ENCODE measurements around the gene TADA2B.

The TADA2B gene

GRCh38 chr4:7017446-7018048 is 25.6 kb upstream of the TADA2B start:
- no peak overlapping the region for H2AFZ ChIP-seq (ENCODE audit: low read length, unreplicated experiment)
- H3K27ac ChIP-seq (ENCODE audit: low read depth, low read length): no peak overlapping the region
- H3K36me3 ChIP-seq (ENCODE audit: insufficient read depth, low read length): peaks cover 15% of the 10 kb centered on the region; the same call in 1 of the 2 replicates
- no peak overlapping the region for H3K4me3 ChIP-seq (ENCODE audit: low read depth, low read length)
- no peaks in the 10 kb centered on the region for H3K27me3 ChIP-seq (ENCODE audit: insufficient read depth, low read length)
- H3K79me2 ChIP-seq (ENCODE audit: control insufficient read depth, insufficient read depth, low read length, unreplicated experiment): no peaks in the 10 kb centered on the region
- H3K4me1 ChIP-seq (ENCODE audit: control insufficient read depth, insufficient read depth, low read length, unreplicated experiment): peaks cover 16% of the 10 kb centered on the region

- Histone ChIP-seq H3K27me3 (ENCODE audit: insufficient read depth, low read length) (no peaks in the 10 kb centered on the region), H3K79me2 (ENCODE audit: control insufficient read depth, insufficient read depth, low read length, unreplicated experiment) (peaks cover 2% of the 10 kb centered on the region), H3K4me3 (ENCODE audit: low read depth, low read length) (no peak overlapping the region), H3K27ac (ENCODE audit: low read depth, low read length) (no peak overlapping the region), H3K4me1 (ENCODE audit: control insufficient read depth, insufficient read depth, low read length, unreplicated experiment) (peaks cover 23% of the 10 kb centered on the region), H2AFZ (ENCODE audit: low read length, unreplicated experiment) (no peak overlapping the region), H3K36me3 (ENCODE audit: insufficient read depth, low read length) (peaks cover 15% of the 10 kb centered on the region; the same call in 1 of the 2 replicates)
These were observed 24.9 kb upstream of the TADA2B start for GRCh38 chr4:7018281-7018680.

- Histone ChIP-seq H3K36me3 (ENCODE audit: insufficient read depth, low read length) (0 out of 2 replicates have a peak, but pooled peaks cover 9% of the 10 kb centered on the region), H2AFZ (ENCODE audit: low read length, unreplicated experiment) (no peak overlapping the region), H3K4me1 (ENCODE audit: control insufficient read depth, insufficient read depth, low read length, unreplicated experiment) (peaks cover 23% of the 10 kb centered on the region), H3K4me3 (ENCODE audit: low read depth, low read length) (no peak overlapping the region), H3K79me2 (ENCODE audit: control insufficient read depth, insufficient read depth, low read length, unreplicated experiment) (peaks cover 4% of the 10 kb centered on the region), H3K27me3 (ENCODE audit: insufficient read depth, low read length) (no peaks in the 10 kb centered on the region), H3K27ac (ENCODE audit: low read depth, low read length) (no peak overlapping the region)
These were observed 23.8 kb upstream of the TADA2B start for GRCh38 chr4:7019367-7019766.

DNA sequence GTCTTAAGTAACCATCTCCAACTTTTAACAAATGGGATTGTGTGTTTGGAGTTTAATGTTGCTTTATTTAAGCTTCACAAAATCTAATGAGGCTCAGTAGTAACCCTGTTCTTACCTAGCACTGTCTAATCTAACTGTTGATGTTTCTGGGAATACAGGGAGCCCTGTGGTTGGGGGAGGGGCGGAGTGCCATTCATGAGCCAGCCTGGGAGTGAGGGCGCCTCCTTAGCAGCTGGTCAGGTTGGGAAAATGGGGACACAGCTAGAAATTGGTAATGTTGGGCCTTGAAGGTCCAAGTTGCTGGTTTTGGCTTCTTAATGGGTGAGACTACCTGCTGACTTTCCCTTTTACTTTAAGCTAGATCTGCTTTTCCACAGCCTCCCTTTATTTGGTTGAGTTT is 22.9 kb upstream of the TADA2B start:
- peak overlapping the region; percentile 2; the same call in 1 of the 2 replicates for H3K27ac ChIP-seq (ENCODE audit: low read depth, low read length)
- H3K4me1 ChIP-seq (ENCODE audit: control insufficient read depth, insufficient read depth, low read length, unreplicated experiment): peaks cover 23% of the 10 kb centered on the region
- H3K4me3 ChIP-seq (ENCODE audit: low read depth, low read length): no peak overlapping the region
- H3K27me3 ChIP-seq (ENCODE audit: insufficient read depth, low read length): no peaks in the 10 kb centered on the region
- H3K79me2 ChIP-seq (ENCODE audit: control insufficient read depth, insufficient read depth, low read length, unreplicated experiment): peaks cover 4% of the 10 kb centered on the region
- 0 out of 2 replicates have a peak, but pooled peaks cover 6% of the 10 kb centered on the region for H3K36me3 ChIP-seq (ENCODE audit: insufficient read depth, low read length)
- no peak overlapping the region for H2AFZ ChIP-seq (ENCODE audit: low read length, unreplicated experiment)

GRCh38 chr4:7020856-7021255 is 22.3 kb upstream of the TADA2B start:
- H3K27ac ChIP-seq (ENCODE audit: low read depth, low read length): no peak overlapping the region
- 0 out of 2 replicates have a peak, but pooled peaks cover 6% of the 10 kb centered on the region for H3K36me3 ChIP-seq (ENCODE audit: insufficient read depth, low read length)
- no peak overlapping the region for H3K4me3 ChIP-seq (ENCODE audit: low read depth, low read length)
- no peak overlapping the region for H2AFZ ChIP-seq (ENCODE audit: low read length, unreplicated experiment)
- no peaks in the 10 kb centered on the region for H3K27me3 ChIP-seq (ENCODE audit: insufficient read depth, low read length)
- peaks cover 21% of the 10 kb centered on the region for H3K4me1 ChIP-seq (ENCODE audit: control insufficient read depth, insufficient read depth, low read length, unreplicated experiment)
- peaks cover 4% of the 10 kb centered on the region for H3K79me2 ChIP-seq (ENCODE audit: control insufficient read depth, insufficient read depth, low read length, unreplicated experiment)

DNA sequence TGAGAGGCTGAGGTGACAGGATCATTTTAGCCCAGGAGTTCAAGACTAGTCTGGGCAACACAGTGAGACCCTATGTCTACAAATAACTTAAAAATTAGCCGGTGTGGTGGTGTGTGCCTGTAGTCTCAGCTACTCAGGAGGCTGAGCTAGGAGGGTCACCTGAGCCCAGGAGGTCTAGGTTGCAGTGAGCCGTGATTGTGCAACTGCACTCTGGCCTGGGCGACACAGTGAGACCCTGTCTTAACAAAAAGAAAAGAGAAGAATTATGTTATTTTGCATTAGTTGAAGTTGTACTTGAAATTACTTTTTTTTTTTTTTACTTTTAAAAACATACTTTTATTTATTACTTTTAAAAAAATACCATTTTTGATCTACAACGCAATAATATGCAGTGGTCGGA is 21.8 kb upstream of the TADA2B start:
- Histone ChIP-seq H3K36me3 (ENCODE audit: insufficient read depth, low read length) (0 out of 2 replicates have a peak, but pooled peaks cover 4% of the 10 kb centered on the region), H3K4me3 (ENCODE audit: low read depth, low read length) (no peak overlapping the region), H2AFZ (ENCODE audit: low read length, unreplicated experiment) (no peak overlapping the region), H3K79me2 (ENCODE audit: control insufficient read depth, insufficient read depth, low read length, unreplicated experiment) (peaks cover 4% of the 10 kb centered on the region), H3K4me1 (ENCODE audit: control insufficient read depth, insufficient read depth, low read length, unreplicated experiment) (peaks cover 17% of the 10 kb centered on the region), H3K27ac (ENCODE audit: low read depth, low read length) (peak overlapping the region; percentile 92), H3K27me3 (ENCODE audit: insufficient read depth, low read length) (no peaks in the 10 kb centered on the region)

DNA sequence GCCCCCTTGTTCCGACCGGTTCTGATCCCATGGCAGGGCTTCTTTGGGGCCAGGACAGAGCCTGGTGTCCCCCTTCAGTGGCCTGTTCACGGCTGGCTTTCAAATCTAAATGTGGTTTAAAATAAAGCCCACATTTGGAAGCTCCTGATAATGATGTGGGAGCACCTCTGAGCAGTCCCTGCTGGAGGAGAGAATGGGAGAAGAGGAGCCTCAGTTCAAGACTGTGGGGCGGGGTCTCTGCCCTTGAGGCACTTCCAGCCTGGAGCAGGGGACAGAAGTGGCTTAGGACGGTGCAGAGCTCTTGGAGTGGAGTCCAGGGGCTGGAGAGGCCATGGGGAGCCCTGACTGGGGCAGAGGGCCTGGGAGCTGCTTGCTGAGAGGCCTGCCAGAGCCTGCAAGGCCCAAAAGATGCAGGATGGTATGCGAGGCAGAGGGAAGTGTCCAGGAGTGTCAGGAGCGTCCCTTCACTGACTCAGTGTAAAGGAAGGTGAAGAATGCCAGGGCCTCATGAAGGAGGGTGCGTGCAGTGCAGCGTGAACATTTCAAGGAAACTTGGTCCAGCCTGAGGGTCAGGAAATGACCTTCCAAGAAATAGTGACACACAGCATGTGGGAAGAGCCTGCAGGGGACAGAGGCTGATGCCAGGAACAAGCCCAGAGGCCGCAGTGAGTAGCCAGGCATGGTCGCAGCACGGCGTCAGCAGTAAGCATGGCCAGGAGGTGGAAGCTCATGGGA is 21.1 kb upstream of the TADA2B start:
- Histone ChIP-seq H3K36me3 (ENCODE audit: insufficient read depth, low read length) (no peaks in the 10 kb centered on the region), H2AFZ (ENCODE audit: low read length, unreplicated experiment) (no peak overlapping the region), H3K4me3 (ENCODE audit: low read depth, low read length) (no peak overlapping the region), H3K27me3 (ENCODE audit: insufficient read depth, low read length) (no peaks in the 10 kb centered on the region), H3K27ac (ENCODE audit: low read depth, low read length) (peak overlapping the region; percentile 92), H3K79me2 (ENCODE audit: control insufficient read depth, insufficient read depth, low read length, unreplicated experiment) (peaks cover 4% of the 10 kb centered on the region), H3K4me1 (ENCODE audit: control insufficient read depth, insufficient read depth, low read length, unreplicated experiment) (peaks cover 17% of the 10 kb centered on the region)

GRCh38 chr4:7023486-7023885 is 19.7 kb upstream of the TADA2B start:
- H3K27me3 ChIP-seq (ENCODE audit: insufficient read depth, low read length): no peaks in the 10 kb centered on the region
- H3K4me3 ChIP-seq (ENCODE audit: low read depth, low read length): no peak overlapping the region
- peak overlapping the region; percentile 81; the same call in 1 of the 2 replicates for H3K27ac ChIP-seq (ENCODE audit: low read depth, low read length)
- 0 out of 2 replicates have a peak, but pooled peaks cover 2% of the 10 kb centered on the region for H3K36me3 ChIP-seq (ENCODE audit: insufficient read depth, low read length)
- peaks cover 4% of the 10 kb centered on the region for H3K79me2 ChIP-seq (ENCODE audit: control insufficient read depth, insufficient read depth, low read length, unreplicated experiment)
- H2AFZ ChIP-seq (ENCODE audit: low read length, unreplicated experiment): no peak overlapping the region
- peaks cover 18% of the 10 kb centered on the region for H3K4me1 ChIP-seq (ENCODE audit: control insufficient read depth, insufficient read depth, low read length, unreplicated experiment)

GRCh38 chr4:7023901-7024300 is 19.3 kb upstream of the TADA2B start:
- Histone ChIP-seq H3K27ac (ENCODE audit: low read depth, low read length) (no peak overlapping the region), H3K79me2 (ENCODE audit: control insufficient read depth, insufficient read depth, low read length, unreplicated experiment) (peaks cover 4% of the 10 kb centered on the region), H2AFZ (ENCODE audit: low read length, unreplicated experiment) (no peak overlapping the region), H3K4me3 (ENCODE audit: low read depth, low read length) (no peak overlapping the region), H3K27me3 (ENCODE audit: insufficient read depth, low read length) (no peaks in the 10 kb centered on the region), H3K4me1 (ENCODE audit: control insufficient read depth, insufficient read depth, low read length, unreplicated experiment) (peaks cover 22% of the 10 kb centered on the region), H3K36me3 (ENCODE audit: insufficient read depth, low read length) (0 out of 2 replicates have a peak, but pooled peaks cover 2% of the 10 kb centered on the region)

DNA sequence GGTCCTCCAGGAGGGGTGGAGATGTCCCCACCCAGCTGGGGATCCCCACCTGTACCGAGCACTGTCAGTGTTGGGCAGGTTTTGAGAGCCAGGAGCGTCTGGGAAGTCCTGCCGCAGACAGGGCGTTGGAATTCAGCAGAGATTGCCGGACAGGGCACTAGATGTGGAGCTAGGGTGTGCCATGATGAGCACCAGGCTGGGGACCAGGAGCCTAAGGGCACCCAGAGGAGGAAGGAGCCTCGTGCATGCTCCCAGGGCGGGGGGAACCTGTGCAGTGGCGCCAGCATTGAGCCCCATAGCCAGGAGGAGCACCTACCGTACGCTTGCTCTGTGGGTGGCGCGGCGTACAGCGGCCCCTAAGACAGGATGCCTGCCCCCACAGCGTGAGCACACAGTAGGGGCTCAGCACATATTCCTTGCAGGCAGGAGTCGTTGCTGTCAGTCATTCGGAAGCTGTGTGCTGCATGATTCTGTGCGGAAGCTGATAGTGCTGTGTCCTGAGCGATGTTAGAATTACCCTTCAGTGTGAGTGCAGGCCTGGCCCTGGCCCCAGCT is 18.8 kb upstream of the TADA2B start:
- Histone ChIP-seq H2AFZ (ENCODE audit: low read length, unreplicated experiment) (no peak overlapping the region), H3K36me3 (ENCODE audit: insufficient read depth, low read length) (0 out of 2 replicates have a peak, but pooled peaks cover 2% of the 10 kb centered on the region)

More for the DNA sequence above, 18.8 kb upstream of the TADA2B start:
- Histone ChIP-seq H3K4me1 (ENCODE audit: control insufficient read depth, insufficient read depth, low read length, unreplicated experiment) (peaks cover 23% of the 10 kb centered on the region), H3K27me3 (ENCODE audit: insufficient read depth, low read length) (no peaks in the 10 kb centered on the region), H3K27ac (ENCODE audit: low read depth, low read length) (no peak overlapping the region), H3K79me2 (ENCODE audit: control insufficient read depth, insufficient read depth, low read length, unreplicated experiment) (peaks cover 4% of the 10 kb centered on the region), H3K4me3 (ENCODE audit: low read depth, low read length) (no peak overlapping the region)

All from ACC112 (cell line).